GM18526 (cell line): Measurements from ENCODE around the gene DRC3.

ENCODE experiments used
- POLR2A ChIP-seq: IDR thresholded peaks from 3 replicates; pipeline ENCODE4 v1.6.1; 2011; ENCODE audit not compliant: insufficient read length; ENCODE audit errors: extremely low read depth

Gene DRC3

GRCh38 chr17:17976931-17977570, 4.4 kb downstream of the DRC3 start:
- TF ChIP-seq POLR2A = no peak

- TF ChIP-seq POLR2A = no peak
These were observed 6.1 kb downstream of the DRC3 start for GRCh38 chr17:17978481-17979424.

- TF ChIP-seq POLR2A = no peak
These were observed 7.1 kb downstream of the DRC3 start for GRCh38 chr17:17979778-17980177.

GRCh38 chr17:17981330-17981729, 8.7 kb downstream of the DRC3 start:
- TF ChIP-seq POLR2A = no peak

- no peak for TF ChIP-seq POLR2A
These were observed 10.1 kb downstream of the DRC3 start for GRCh38 chr17:17982801-17983200.

- TF ChIP-seq POLR2A = no peak
These were observed 10.7 kb downstream of the DRC3 start for GRCh38 chr17:17983376-17983775.

- no peak for TF ChIP-seq POLR2A
These were observed 11.1 kb downstream of the DRC3 start for GRCh38 chr17:17983776-17984175.

- TF ChIP-seq POLR2A = no peak
These were observed 12.5 kb downstream of the DRC3 start for GRCh38 chr17:17985153-17985552.

GRCh38 chr17:17985555-17985954, 12.9 kb downstream of the DRC3 start:
- TF ChIP-seq POLR2A = no peak

- TF ChIP-seq POLR2A = no peak
These were observed 14.7 kb downstream of the DRC3 start for GRCh38 chr17:17987187-17987896.

GRCh38 chr17:17987901-17988300, 15.2 kb downstream of the DRC3 start:
- TF ChIP-seq POLR2A = no peak

GRCh38 chr17:17988427-17988945, 15.8 kb downstream of the DRC3 start:
- no peak for TF ChIP-seq POLR2A

GRCh38 chr17:17989081-17989480, 16.4 kb downstream of the DRC3 start:
- no peak for TF ChIP-seq POLR2A

GRCh38 chr17:17989618-17990017, 17.0 kb downstream of the DRC3 start:
- TF ChIP-seq POLR2A = no peak

GRCh38 chr17:17990282-17990681, 17.6 kb downstream of the DRC3 start:
- TF ChIP-seq POLR2A = no peak
